ENCODE results near the gene ACKR3.

Gene ACKR3

GRCh38 chr2:236608188-236608525, 38.5 kb downstream of the ACKR3 start:
- peak; percentile 23 for DNase-seq (ENCODE audit: low spot score)

DNA sequence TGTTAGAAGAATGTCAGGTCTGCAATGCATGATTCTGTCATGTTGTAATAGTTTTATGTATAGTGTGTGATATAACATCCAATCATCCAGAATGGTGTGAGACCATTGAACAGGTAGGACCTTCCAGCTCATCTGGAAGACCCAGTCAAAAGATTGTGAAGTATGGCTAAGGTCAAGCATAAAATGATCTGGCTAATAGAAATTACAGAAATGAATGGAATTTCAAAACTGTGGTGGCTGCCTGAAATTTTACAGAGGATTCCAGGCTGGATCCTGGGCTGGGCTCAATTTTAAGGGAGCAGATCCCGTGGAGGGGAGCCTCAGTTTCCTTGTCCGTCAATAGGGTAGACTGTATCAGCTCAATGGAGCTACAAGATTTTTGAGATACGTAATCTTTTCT, 39.1 kb downstream of the ACKR3 start:
- peak; percentile 33 for DNase-seq (ENCODE audit: low spot score)

DNA sequence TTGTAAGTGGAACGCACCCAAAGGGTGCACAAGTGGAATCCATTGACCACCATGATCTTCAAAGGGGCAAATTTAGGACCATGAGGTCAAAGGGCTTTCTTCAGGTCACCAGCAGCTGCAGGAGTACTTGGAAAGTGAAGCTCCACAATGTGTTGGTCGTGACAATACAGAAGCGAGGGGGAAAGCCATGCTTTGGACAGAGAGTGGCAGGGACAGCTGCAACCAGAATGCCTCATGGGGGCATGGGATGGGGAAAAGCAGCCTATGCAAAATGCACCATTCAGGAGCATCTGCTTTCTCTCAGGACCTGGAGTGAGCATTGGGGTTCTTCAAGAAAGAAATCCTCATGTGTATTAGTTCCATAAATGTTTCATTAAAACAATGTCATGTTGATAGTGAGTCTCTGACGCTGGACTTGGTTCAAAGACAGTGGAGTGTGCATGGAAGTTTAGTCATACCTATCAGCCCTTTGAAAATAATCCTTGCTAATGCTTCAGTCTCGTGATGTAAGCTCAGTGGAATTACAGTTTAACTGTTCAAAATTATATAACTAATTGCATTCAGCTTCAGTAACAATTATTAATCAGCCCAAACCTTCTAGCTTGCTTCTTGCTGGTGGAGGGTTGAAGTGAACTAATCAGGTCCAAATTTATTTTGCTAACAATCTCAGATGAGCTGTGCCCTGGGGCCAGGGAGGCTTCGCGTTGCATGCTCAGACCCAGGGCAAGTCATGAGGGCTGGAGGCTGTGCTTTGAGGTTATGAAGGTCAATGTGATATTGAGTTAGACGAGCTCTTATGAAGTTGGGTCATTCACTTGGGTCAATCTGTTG, 41.6 kb downstream of the ACKR3 start:
- no peak for DNase-seq (ENCODE audit: low spot score)

DNA sequence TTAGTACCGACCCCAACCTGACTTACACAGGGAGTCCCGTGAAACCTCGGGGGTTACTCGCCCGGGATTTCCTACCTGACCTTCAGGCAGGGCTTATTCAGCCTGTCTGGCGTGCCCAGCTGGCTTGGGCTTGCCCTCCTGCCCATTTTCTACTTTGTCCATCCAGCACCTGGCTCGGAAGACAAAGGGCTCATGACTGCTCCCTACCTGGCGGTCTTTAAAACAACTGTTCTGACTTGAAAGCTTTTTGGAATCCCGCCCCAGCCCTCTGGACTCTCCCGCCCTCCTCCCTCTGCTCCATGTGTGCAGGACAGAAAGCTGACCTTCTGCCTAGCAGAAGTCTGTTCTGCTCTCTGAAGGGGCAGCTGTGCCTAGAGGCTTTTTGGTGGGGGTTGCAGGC, 43.1 kb downstream of the ACKR3 start:
- no peak for DNase-seq (ENCODE audit: low spot score)

DNA sequence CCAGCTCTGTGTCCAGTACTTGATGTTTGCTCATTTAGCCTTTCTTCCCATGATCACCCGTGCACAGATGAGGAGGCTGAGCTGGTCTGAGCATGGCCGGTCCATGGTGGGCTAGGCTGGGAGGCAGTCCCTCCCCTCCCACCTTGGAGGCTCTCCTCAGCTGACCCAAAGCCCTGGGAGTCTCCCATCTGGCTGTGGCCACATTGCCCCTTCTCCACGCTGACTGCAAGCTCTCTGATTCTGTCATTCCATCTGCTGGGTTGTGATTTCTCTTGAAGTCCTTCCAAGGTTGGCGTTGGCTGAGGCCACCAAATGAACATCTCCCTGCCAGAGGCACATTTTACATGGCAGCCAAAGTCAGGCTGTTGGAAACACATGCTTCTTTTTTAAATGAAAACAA, 44.0 kb downstream of the ACKR3 start:
- no peak for DNase-seq (ENCODE audit: low spot score)

DNA sequence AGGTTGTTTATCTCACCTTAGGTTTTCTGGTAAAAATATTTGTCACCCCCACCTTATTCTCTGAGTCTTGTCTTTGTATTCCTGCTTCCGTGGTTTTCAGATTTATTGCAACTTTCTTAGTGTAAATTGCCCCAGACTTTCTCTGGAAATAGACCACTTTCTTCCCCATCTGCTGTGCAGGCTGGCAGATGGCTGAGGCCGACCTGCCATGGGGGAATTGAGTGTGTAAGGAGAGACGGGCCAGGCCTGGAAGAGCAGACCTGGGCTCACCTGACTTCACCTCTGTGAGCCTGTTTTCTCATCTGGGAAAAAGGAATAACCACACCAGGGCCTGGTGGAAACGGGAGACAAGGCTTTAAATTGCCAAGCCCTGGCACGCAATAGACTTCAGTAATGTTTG, 44.9 kb downstream of the ACKR3 start:
- no peak for DNase-seq (ENCODE audit: low spot score)

DNA sequence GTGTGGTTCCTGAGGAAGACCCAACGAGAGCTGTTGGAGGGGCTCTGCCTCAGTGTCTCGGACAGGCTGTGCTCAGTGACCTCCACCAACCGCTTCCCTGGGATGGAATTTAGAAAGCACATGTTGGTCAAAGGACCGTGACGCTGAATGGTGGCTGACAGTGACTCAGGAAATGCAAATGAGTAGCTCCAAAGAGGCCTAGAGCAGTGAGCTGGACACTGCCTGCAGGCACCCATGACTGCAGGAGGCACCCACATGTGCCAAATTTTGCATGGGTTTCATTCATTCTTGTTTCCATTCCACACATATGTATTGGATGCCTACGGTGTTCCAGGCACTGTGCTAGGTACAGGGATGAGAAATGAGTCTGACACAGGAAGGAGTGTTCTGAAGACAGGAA, 46.4 kb downstream of the ACKR3 start:
- DNase-seq (ENCODE audit: low spot score) = no peak

DNA sequence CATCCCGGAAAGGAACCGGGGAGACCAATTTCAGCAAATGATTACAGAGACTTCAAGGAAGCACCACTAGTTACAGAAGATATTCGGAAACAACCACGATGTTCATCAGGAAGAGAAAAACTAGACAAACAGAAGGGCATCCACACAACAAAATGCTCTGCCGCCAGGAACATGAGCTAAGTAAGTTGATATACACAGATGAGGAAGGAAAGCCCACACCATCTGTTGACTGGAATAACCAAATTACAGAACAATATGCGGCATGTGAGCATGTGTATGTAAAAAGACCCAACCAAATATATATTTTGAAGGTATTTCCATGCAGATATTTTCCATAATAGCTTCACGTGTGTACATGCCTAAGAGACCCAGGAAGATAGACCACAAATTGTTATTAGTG, 47.0 kb downstream of the ACKR3 start:
- no peak for DNase-seq (ENCODE audit: low spot score)

- no peak for DNase-seq (ENCODE audit: low spot score)
These were observed 47.7 kb downstream of the ACKR3 start for GRCh38 chr2:236617221-236617737.

GRCh38 chr2:236617796-236618195, 48.2 kb downstream of the ACKR3 start:
- DNase-seq (ENCODE audit: low spot score) = no peak

GRCh38 chr2:236618370-236618769, 48.7 kb downstream of the ACKR3 start:
- DNase-seq (ENCODE audit: low spot score) = no peak

DNA sequence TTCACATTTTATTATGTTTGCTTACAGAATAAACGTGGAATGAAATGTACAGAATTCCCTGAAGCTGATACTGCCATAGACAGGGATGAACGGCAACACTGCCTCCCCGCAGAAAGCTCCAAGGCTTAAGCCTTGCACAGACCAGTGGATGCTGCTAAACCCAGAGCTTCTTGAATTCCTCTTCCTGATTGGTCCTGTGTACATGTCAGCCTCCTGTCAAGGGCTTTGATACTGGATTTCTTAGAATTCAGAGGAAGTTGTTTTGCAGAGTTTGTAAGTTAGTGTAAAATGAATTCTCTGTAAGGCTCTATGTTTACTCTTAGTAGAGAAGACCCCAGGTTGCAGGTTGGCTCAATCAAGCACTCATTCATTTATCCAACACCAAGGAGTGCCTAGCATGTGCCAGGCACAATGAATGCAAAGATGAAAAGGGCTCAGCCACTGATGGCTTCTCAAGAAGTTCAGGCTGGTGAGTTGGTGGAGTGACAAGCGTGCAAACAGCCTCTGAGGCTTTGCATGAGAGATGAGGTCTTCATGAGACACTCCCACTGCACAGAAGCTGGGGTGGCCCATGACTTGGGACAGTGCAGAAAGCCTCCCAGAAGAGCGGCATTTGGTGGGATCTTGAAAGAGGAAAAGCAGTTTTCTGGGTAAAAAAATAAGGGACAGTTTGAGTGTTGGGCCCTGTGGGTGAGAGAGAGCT, 50.4 kb downstream of the ACKR3 start:
- DNase-seq (ENCODE audit: low spot score) = no peak

GRCh38 chr2:236621786-236622185, 52.2 kb downstream of the ACKR3 start:
- no peak for DNase-seq (ENCODE audit: low spot score)

DNA sequence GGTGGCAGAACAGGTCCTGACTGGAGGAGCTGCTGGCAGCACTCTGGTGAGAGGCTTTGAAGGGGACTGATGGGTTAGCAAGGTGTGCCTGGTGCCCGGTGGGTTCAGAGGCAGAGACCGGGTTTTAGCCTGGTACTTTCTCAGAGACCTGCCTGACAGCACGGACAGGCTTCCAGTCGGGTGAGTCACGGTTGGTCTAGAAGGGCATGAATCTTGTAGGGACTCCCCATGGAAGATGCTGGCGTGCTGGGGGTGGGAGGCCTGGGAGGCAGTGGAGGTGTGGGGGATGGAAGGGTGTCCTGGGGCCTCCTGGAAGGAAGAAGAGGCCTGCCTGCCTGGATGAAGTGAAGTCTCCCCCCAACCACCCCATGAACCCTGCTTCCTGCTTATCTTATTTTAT, 52.6 kb downstream of the ACKR3 start:
- no peak for DNase-seq (ENCODE audit: low spot score)

DNA sequence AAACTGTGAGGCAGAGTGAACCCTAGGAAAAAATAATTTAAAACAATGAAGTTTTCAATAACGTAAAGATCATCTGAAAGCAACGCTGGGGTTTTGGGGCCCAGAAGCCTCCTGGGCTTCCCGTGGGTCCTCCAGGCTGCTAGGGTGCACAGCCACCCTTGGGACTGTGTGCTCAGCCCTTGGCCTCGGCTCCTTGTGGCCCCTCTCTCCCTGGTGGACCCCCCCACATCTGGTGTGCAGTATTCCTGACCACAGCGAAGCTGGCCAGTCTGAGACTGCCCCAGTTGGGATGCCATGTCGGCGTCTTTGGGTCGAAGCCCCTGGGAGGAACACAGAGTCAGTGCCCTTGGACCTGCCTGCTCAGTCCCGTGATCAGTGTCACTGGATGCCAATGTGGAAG, 53.0 kb downstream of the ACKR3 start:
- no peak for DNase-seq (ENCODE audit: low spot score)

DNA sequence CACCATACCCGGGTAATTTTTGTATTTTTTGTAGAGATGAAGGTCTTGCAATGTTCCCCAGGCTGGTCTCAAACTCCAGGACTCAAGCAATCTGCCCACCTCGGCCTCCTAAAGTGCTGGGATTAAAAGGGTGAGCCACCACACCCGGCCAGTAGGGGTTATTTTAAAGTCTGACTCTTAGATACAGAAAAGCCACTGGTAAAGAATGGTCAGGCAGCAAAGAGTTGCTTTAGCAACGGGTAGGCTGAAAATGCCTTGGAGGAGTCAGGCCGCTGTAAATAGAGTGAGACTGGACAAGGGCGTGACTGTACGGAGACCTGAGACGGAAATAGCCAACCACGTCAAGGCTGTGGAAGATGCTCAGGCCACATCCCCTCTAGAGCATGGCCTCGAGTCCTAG, 54.2 kb downstream of the ACKR3 start:
- no peak for DNase-seq (ENCODE audit: low spot score)

DNA sequence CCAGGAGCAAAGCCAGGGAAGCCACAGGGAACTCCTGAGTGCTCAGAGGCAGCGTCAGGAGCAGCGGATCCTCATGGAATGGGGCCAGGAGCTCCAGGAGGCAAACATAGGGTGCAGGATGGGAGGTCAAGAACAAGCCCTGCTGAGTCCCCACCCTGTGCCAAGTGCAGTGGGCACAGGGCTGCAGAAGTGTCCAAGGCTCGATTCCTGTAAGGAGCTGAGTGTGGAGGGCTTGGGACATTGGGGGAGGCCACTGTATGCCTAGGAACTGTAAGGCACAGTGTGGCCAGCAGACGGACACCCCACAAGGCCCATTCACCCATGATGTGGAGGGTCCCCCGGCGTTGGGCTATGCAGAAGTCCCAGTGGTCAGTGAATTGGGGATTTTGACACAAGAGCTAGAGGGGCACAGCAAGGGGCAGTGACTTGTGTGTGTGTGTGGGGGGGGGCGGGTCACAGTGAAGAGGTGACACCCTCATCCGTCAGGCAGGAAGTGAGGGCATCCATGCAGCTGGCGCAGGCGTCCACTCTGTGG, 55.6 kb downstream of the ACKR3 start:
- DNase-seq (ENCODE audit: low spot score) = no peak

DNA sequence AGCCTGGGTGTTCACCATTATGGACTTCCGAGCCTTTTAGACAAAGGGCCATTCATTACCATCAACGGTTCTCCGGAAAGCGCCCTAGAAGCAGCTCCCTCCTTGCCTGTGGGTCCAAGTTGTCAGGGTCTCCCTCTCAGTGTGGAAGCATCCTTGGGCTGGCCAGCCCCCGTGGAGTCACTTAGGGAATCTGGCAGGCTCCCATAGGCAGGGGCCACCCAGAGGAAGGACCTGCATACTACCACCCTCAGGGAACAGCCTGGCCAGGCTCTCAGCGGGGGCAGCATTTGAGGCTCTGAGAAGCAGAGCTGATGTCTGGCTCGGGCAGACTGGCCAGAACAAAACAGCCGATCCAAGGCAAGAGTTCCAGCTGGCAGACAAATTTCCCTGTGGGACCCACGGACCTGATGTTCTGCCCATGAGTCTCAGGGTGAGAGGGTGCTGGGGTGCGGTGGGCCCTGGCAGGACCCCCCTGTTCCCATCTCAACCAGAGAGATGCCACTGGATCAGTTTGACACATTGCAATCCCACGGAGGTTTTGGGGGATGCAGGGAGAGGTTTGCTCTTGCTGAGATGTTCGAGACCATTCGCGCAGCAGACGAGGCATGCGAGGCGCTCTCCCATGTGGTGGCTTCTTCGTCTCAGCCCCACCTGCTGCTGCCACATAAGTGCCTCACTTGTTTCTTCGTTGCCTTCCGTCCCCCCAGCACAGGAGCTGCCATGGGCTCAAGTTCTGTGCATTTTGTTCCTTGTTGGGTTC, 56.9 kb downstream of the ACKR3 start:
- no peak for DNase-seq (ENCODE audit: low spot score)

- no peak for DNase-seq (ENCODE audit: low spot score)
These were observed 57.6 kb downstream of the ACKR3 start for GRCh38 chr2:236627193-236627592.

DNA sequence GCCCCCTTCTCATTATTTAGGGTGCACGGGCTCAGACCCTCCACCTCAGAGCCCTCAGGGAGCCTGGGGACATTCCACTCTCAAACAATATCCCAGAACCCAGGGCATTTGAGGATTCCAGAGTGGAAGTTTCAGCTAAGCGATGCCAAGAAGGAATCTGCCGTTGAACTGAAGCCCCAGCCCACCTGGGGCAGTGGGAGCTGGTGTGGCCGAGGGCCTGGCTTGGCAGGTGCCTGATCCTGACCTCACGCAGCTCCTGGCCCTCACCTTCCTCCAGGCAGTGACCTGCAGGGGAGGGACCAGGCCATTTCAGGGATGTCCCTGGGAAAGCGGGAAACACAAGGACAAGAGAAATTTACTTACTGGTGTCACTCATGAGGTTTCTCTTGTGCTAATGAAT, 58.2 kb downstream of the ACKR3 start:
- DNase-seq (ENCODE audit: low spot score) = no peak

GRCh38 chr2:236628256-236628901, 58.8 kb downstream of the ACKR3 start:
- DNase-seq (ENCODE audit: low spot score) = no peak

DNA sequence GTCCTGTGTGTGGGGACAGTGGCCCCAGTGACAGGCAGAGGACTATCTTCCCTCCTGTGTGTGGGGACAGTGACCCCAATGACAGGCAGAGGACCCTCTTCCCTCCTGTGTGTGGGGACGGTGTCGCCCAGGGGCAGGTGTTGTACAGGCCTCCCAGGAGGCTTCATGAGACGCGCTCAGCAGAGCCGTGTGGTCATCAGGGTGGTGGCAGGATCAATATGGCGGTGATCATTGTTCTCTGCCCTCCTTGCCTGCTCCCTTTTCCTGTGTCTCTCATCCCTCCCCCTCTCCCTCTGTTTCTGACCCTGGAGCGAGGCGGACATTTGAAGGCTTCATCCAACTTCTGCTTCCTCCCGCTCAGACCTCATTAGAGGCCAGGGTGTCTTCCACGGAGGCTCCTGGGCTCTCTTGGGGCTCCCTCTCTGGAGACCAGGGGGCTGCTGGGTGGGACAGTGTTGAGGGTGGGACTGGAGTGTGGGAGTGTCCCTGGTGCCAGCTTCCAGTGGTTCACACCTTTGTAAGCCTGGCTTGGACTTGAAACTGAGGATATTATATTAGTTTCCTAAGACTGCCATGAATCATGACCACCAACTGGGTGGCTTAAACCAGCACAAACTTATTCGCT, 59.5 kb downstream of the ACKR3 start:
- no peak for DNase-seq (ENCODE audit: low spot score)
